Activated CD8-positive, alpha-beta T cell treated with anti-CD3 and anti-CD28 coated beads for 36 hours (primary cell): ENCODE measurements around the gene GRID2. TPM values are rescaled to one million over a fixed set of nuclear protein-coding genes. Genes with fewer than 3 reads are reported as not detected.

Source experiments
- ATAC-seq: fragments of 200-7000 bp; cut with Tn5 transposase; one replicate; pipeline ENCODE4 v1.10.0; 2021; ENCODE audit warnings: mild to moderate bottlenecking, moderate library complexity
- CTCF ChIA-PET: fragments of 350-600 bp; sonication (Branson Sonifier 250); formaldehyde crosslinking; loops from one replicate; lab custom pipeline; 2021; ENCODE audit warnings: antibody characterized with exemption; lab: Charles Lee
- POLR2A ChIA-PET: fragments of 350-600 bp; sonication (Branson Sonifier 250); formaldehyde crosslinking; loops from one replicate; lab custom pipeline; 2021; ENCODE audit warnings: antibody characterized with exemption; lab: Charles Lee
- DNase-seq: peaks from one replicate; pipeline ENCODE4 v3.0.0-alpha.2; 2020
- H3K27ac Mint-ChIP-seq: one replicate; pipeline ENCODE4 v1.8.0; 2021; ENCODE audit warnings: mild to moderate bottlenecking, mixed read lengths
- H3K27me3 Mint-ChIP-seq: one replicate; pipeline ENCODE4 v1.8.0; 2021; ENCODE audit warnings: mixed read lengths
- H3K36me3 Mint-ChIP-seq: one replicate; pipeline ENCODE4 v1.8.0; 2021; ENCODE audit warnings: low read depth, mixed read lengths
- H3K4me1 Mint-ChIP-seq: one replicate; pipeline ENCODE4 v1.8.0; 2021; ENCODE audit warnings: low read depth, mixed read lengths
- H3K4me3 Mint-ChIP-seq: one replicate; pipeline ENCODE4 v1.8.0; 2021; ENCODE audit warnings: mild to moderate bottlenecking, moderate library complexity, mixed read lengths
- H3K9me3 Mint-ChIP-seq: one replicate; pipeline ENCODE4 v1.8.0; 2021; ENCODE audit warnings: mixed read lengths
- intact Hi-C: fragments of 100-400 bp; cut with micrococcal nuclease; formaldehyde crosslinking; loops from one replicate; pipeline ENCODE4 v1.10.0; 2022
- total RNA-seq, 2 experiments: library from RNA; stranded (reverse); gene quantifications; one replicate each; pipeline ENCODE4 v1.2.3, GENCODE V29; 2021
- TF ChIP-seq, protein P1 (sequence below): fragments of 200-600 bp; IDR thresholded peaks from one replicate; pipeline ENCODE4 v1.8.0; 2022; ENCODE audit warnings: antibody characterized with exemption, mild to moderate bottlenecking

GRID2 gene
- total RNA-seq, 2 experiments from 2014 or later, result not detected

DNA sequence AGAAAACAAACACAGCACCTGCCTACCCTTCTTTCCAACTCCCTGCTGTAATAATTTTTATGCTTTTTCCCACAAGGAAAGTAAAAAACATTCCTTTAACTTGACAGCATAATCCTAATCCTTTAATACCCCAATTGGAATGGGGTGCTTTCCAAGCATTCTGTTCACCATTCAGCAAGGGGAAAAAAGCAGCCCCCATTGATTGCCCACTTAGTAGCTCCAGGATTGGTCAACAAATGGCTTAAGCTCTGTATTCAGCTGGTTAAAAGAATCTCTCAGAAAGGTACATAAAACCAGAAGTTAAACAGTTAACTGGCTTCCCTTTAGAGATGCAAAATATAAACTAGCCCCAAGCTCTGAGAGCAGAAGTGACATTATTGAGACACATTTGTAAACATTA lies 1330.0 kb downstream of the GRID2 start:
- Mint-ChIP-seq H3K9me3 (peaks cover 3% of the 10 kb centered on the region), H3K4me1 (no peaks in the 10 kb centered on the region)
- POLR2A ChIA-PET, result no interaction called here

GRCh38 chr4:93635943-93636342 lies 1332.2 kb downstream of the GRID2 start:
- CTCF ChIA-PET, result no interaction called here
- Mint-ChIP-seq H3K27me3 (no peaks in the 10 kb centered on the region), H3K4me1 (no peaks in the 10 kb centered on the region), H3K9me3 (peaks cover 3% of the 10 kb centered on the region), H3K36me3 (no peaks in the 10 kb centered on the region), H3K4me3 (no peak overlapping the region), H3K27ac (no peak overlapping the region)
- TF ChIP-seq, protein P1, sequence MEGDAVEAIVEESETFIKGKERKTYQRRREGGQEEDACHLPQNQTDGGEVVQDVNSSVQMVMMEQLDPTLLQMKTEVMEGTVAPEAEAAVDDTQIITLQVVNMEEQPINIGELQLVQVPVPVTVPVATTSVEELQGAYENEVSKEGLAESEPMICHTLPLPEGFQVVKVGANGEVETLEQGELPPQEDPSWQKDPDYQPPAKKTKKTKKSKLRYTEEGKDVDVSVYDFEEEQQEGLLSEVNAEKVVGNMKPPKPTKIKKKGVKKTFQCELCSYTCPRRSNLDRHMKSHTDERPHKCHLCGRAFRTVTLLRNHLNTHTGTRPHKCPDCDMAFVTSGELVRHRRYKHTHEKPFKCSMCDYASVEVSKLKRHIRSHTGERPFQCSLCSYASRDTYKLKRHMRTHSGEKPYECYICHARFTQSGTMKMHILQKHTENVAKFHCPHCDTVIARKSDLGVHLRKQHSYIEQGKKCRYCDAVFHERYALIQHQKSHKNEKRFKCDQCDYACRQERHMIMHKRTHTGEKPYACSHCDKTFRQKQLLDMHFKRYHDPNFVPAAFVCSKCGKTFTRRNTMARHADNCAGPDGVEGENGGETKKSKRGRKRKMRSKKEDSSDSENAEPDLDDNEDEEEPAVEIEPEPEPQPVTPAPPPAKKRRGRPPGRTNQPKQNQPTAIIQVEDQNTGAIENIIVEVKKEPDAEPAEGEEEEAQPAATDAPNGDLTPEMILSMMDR, result no peak
- POLR2A ChIA-PET, result no interaction called here
- DNase-seq, result no peak
- intact Hi-C loops, result loop anchor here (5.0 kb wide), 1 partner anchor 59 kb away; no protein-coding TSS in a partner anchor
- ATAC-seq, result no peak

More for the DNA sequence above, 1330.0 kb downstream of the GRID2 start:
- Mint-ChIP-seq H3K27ac (no peak overlapping the region), H3K36me3 (no peaks in the 10 kb centered on the region), H3K4me3 (no peak overlapping the region), H3K27me3 (no peaks in the 10 kb centered on the region)
- intact Hi-C loops, result no loop called here
- DNase-seq (no peak), ATAC-seq (no peak)
- CTCF ChIA-PET, result no interaction called here
- TF ChIP-seq, protein P1, result no peak

DNA sequence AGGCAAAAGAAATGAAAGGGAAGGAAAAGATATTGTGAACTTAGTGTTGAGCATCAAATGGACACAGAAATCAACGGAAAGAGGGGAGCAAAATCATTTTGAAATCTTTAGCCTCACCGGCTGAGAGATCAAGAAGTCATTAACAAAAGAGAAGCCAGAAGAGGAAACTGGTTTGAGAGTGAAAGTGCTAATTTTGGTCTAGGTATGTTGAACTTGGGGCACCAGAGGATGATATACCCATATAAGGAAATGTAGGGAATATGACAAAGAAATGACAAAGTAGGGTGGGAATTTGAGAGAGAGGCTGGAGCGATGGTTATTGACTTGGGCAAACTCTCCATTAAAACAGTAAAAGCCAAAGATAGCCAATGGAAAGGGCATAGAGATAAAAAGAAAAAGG lies 1341.4 kb downstream of the GRID2 start:
- Mint-ChIP-seq H3K9me3 (no peaks in the 10 kb centered on the region), H3K27ac (no peak overlapping the region), H3K36me3 (no peaks in the 10 kb centered on the region), H3K27me3 (no peaks in the 10 kb centered on the region), H3K4me1 (no peaks in the 10 kb centered on the region), H3K4me3 (no peak overlapping the region)
- POLR2A ChIA-PET, result no interaction called here
- CTCF ChIA-PET, result no interaction called here
- TF ChIP-seq, protein P1, result no peak
- intact Hi-C loops, result no loop called here
- DNase-seq (no peak), ATAC-seq (no peak)

GRCh38 chr4:93646233-93646930 lies 1342.6 kb downstream of the GRID2 start:
- H3K4me3 Mint-ChIP-seq, result no peak overlapping the region
- H3K36me3 Mint-ChIP-seq, result no peaks in the 10 kb centered on the region
- H3K4me1 Mint-ChIP-seq, result no peaks in the 10 kb centered on the region
- H3K27ac Mint-ChIP-seq, result no peak overlapping the region
- ATAC-seq (no peak), DNase-seq (no peak)
- intact Hi-C loops, result no loop called here
- ChIA-PET CTCF (no interaction called here), POLR2A (no interaction called here)
- no peaks in the 10 kb centered on the region for H3K27me3 Mint-ChIP-seq
- TF ChIP-seq, protein P1, result no peak
- no peaks in the 10 kb centered on the region for H3K9me3 Mint-ChIP-seq

DNA sequence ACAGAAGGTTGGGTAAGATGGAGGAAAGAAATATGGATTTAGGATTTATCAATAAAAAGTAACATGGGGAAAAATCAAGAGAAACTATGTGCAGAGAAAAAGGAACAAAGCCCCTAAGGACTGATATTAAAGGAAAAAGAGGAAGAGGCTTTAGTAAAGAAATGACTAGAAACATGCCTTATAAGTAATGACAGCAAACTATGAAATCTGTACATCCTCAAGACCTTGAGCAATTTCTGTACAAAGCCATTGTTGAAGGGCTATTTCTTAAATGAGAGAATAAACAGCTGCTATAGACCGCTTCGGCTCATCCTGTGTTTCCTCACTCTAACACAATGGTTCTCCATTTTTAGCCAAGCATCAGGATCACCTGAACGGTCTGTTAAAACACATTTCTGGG lies 1344.5 kb downstream of the GRID2 start:
- ChIA-PET CTCF (no interaction called here), POLR2A (no interaction called here)
- Mint-ChIP-seq H3K4me1 (no peaks in the 10 kb centered on the region), H3K9me3 (no peaks in the 10 kb centered on the region), H3K27ac (no peak overlapping the region), H3K36me3 (no peaks in the 10 kb centered on the region), H3K4me3 (no peak overlapping the region), H3K27me3 (no peaks in the 10 kb centered on the region)
- no peak for ATAC-seq
- no peak for DNase-seq
- intact Hi-C loops, result no loop called here
- TF ChIP-seq, protein P1, result no peak
